Activated CD8-positive, alpha-beta memory T cell treated with anti-CD3 and anti-CD28 coated beads, Interleukin-2, amount 50 U/mL, for 48 hours (primary cell): ENCODE measurements around the gene ERCC5.

ENCODE experiments used
- DNase-seq: peaks from one replicate; pipeline ENCODE4 v3.0.0-alpha.2; 2020

The ERCC5 gene

GRCh38 chr13:102846261-102847015, 606 bp downstream of the ERCC5 start:
- no peak for DNase-seq

GRCh38 chr13:102847272-102848234, 1.7 kb downstream of the ERCC5 start:
- no peak for DNase-seq

DNA sequence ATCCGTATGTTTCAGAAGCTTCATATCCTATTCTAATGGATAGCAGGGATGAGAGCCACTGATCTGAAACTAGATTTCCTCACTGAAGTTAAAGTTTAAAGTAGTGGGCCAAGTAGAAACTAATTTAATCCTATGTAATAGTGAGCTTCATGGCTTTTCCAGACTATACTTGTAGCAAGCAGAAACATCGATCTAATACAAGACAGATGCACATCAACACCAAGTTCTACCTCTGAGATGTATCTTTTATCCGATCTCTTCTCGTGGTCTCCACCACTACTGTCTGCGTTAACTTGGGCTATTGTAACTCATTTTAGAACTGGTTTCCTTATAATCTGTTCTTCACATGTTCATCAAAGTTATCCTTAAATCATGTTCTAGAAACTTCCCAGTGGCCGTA, 3.1 kb downstream of the ERCC5 start:
- no peak for DNase-seq

GRCh38 chr13:102852556-102852955, 6.7 kb downstream of the ERCC5 start:
- no peak for DNase-seq

DNA sequence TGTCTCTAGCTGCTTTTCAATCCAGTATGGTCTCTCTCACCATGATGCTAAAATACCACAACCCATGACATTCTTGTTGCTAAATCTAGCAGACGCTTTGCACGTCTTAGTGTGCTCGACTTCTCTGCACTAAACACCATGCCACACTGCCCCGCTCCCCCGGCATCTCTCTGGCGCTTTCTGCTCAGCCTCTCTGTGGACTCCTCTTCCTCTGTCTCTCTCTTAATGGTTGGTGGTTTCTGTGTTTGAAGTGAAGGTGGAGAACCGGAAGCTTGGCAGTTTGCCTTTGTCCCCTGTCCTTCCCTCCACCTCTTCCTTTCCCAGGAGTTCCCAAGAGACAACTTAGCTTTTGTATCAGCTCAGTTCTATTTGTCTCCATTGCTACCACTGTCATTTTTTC, 8.8 kb downstream of the ERCC5 start:
- no peak for DNase-seq

DNA sequence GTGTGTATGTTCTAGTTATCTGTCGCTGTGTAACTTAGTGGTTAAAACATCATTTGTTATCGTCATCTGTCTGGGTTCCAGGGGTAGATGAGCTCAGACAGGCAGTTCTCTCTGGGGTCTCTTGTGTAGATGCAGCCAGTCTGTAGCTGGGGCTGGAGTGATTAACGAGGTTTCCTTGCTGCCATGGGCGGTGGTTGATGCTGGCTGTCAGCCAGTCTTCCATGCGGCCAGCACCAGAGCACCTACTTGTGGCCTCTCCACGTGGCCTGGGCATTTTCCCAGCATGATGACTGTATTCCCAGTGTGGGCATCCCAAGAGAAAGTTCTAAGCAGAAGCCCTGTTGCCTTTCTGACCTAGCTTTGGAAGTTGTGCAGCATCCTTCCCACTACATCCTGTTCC, 10.7 kb downstream of the ERCC5 start:
- no peak for DNase-seq

GRCh38 chr13:102862624-102863210, 16.9 kb downstream of the ERCC5 start:
- DNase-seq: no peak

DNA sequence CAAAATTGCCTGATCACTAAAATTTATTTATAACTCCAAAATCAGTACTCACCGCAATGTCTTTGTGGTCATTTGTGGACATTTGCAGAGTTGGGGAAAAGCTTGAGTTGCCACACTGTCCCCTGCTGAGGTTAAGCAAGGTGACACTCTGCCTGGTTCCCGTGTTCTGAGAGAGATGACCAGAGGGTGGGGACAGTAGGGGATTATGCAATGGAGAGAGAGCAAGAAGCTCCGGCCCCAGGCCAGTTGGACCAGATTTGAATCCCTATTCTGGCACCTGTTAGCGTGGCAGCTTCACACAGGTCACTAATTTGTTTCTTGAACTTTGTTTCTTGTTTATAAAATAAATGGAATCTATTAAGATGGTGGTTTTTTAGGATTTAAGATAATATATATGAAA, 17.8 kb downstream of the ERCC5 start:
- no peak for DNase-seq

- no peak for DNase-seq
Observed at GRCh38 chr13:102868366-102868936, 22.6 kb downstream of the ERCC5 start.

- no peak for DNase-seq
Observed at GRCh38 chr13:102869948-102870676, 24.3 kb downstream of the ERCC5 start.

- DNase-seq: peak; percentile 72
Observed at GRCh38 chr13:102870677-102871415, 25.0 kb downstream of the ERCC5 start.

DNA sequence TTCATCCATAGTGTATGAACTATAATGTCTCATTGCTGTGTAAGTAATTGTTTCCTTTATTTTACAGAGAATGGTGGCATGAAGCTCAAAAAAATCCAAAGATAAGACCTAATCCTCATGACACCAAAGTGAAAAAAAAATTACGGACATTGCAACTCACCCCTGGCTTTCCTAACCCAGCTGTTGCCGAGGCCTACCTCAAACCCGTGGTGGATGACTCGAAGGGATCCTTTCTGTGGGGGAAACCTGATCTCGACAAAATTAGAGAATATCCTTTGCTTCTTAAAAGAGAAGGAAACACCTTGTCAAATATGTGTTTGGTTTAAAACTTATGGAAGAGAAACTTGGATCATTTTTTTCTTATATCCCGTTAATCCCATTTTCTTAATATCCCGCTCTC, 26.3 kb downstream of the ERCC5 start:
- DNase-seq: no peak

DNA sequence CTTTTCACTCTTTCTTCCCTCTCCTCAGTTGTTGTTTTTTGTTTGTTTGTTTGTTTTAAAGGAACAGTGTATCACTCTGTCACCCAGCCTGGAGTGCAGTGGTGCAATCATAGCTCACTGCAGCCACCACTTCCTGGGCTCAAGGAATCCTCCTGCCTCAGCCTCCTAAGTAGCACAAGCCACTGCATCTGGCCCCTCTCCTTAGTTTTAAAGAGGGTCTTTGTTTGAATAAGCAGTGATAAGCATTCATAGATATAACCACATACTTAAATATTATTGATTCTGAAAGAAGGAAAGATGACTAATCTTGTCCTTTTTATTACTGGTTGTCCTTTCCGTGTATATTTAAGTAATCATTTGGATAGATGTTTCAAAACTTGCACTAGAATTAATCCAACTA, 26.7 kb downstream of the ERCC5 start:
- DNase-seq: no peak

- no peak for DNase-seq
Observed at GRCh38 chr13:102873653-102874052, 27.8 kb downstream of the ERCC5 start.

- no peak for DNase-seq
Observed at GRCh38 chr13:102875256-102875655, 29.4 kb downstream of the ERCC5 start.

DNA sequence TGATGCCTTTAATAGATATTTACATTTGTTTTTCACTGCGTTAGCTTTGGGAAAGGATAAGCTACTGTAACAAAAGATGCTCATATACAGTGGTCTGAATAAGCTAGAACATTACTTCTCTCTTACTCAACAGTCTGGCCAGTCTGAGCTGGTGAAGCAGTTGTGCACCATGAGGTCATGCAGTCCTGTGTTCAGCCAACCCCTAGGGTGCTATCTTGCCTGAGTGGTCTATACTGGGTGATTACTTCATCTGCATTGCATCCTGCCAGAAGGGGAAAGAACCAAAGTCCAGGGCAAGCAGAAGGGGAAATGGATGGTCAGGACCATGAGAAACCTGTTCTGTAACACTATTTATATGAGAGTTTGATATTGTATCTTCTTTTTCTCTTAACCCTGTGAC, 31.5 kb downstream of the ERCC5 start:
- DNase-seq: no peak

GRCh38 chr13:102878481-102878880, 32.6 kb downstream of the ERCC5 start:
- no peak for DNase-seq

DNA sequence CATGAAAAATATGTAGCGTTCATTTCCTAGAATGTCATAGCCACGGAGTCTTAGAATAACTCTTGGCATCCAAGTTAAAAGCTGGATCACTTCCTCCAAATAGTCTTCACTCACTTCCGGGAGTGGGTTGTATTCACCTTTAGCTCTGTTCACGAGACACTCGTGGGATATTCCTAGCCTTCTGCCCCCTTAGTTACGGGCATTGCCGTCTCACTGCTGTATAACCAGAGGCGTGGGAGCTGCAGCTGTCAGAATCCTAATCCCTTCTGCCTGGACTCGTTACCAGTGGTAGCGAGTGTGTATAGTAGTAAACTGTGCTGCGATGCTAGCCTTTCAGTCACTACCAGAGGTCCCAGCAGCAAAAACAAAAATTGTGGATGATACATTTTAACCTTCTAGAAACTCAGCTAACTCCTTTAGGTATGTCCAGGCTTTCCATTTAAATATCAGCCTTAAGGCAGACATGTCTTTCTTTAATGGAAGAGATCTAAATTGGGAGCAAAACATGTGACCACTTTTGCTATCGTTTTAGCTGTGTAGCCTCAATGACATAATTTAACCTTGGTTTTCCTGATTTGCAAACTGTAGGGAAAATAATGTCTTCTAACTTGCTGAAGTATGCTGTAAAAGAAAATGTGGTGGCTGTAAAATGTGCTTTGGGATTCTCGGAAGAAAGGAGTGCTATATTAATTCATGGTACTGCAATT, 34.1 kb downstream of the ERCC5 start:
- no peak for DNase-seq

DNA sequence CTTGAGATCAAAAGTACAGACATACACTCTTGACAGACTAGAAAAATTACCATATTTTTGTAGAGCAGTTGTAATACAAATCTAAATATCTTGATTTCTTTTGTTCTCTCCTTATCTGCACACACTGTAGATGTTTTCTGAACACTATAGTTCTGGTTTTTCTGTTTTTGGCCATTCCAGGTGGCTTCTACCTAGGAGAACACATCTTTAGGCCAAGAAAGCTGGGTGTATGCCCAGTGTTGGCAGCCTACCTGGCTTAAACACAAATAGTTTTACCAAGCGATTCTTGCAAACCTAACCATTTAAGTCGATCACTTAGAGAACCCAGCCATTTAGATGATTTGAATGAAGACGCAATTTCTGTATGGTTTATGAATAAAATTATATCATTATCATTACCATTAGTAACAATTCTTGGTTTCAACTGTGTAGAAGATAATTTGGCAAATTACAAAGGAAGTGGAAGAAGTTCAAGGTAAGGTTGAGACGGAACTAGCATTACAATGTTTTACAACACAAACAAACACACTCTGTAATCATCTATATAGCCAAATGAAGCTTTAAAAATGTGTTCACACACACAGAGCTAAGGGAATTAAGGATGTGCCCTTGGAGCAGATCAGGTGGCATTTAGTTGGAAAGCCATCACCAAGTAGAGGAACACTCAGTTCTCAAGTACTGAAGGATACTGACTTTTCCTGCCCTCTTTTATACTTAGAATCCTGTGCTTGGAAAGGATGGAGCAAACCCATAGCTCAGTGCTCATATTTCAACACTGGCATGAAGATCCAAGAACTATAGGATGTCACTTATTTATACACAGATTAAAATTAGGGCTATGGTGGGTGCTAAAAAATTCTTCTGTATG, 36.2 kb downstream of the ERCC5 start:
- no peak for DNase-seq

DNA sequence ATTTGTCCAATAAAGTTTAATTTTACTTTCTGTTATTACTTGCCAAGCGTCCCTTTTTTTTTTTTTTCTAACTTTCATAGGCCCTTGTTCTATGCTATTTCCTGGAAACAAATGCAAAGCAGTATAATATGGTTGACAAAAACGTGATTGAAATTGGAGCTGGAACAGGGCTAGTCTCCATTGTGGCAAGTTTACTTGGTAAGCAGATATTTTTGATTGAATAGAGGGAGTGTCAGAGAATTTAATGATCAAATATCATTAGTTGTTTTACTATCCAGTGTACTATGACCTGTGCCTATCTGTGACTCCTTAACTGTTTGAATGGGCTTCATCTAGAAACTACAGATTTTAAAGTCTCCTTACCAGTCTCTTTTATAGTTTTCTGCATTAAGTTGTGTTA, 46.7 kb downstream of the ERCC5 start:
- DNase-seq: no peak
